Endothelial cell (in vitro differentiated cells): Measurements from ENCODE around the gene OTOG. TPM values are rescaled to one million over a fixed set of nuclear protein-coding genes. Genes with fewer than 3 reads are reported as not detected.

ENCODE experiments used
- DNase-seq: peaks from one replicate; pipeline ENCODE4 v3.0.0; 2021; ENCODE audit warnings: low spot score
- H3K27ac Mint-ChIP-seq: one replicate; pipeline ENCODE4 v1.8.0; 2021; ENCODE audit warnings: mixed read lengths, inconsistent platforms; ENCODE audit not compliant: unreplicated experiment
- H3K27me3 Mint-ChIP-seq: one replicate; pipeline ENCODE4 v1.8.0; 2021; ENCODE audit warnings: mild to moderate bottlenecking, moderate library complexity, mixed read lengths, inconsistent platforms; ENCODE audit not compliant: unreplicated experiment
- H3K36me3 Mint-ChIP-seq: one replicate; pipeline ENCODE4 v1.8.0; 2021; ENCODE audit warnings: mild to moderate bottlenecking, low read depth, mixed read lengths, inconsistent platforms; ENCODE audit not compliant: unreplicated experiment
- H3K4me1 Mint-ChIP-seq: one replicate; pipeline ENCODE4 v1.8.0; 2021; ENCODE audit warnings: mild to moderate bottlenecking, mixed read lengths, inconsistent platforms; ENCODE audit not compliant: unreplicated experiment
- H3K4me3 Mint-ChIP-seq: one replicate; pipeline ENCODE4 v1.8.0; 2021; ENCODE audit warnings: mild to moderate bottlenecking, mixed read lengths, inconsistent platforms; ENCODE audit not compliant: unreplicated experiment
- H3K9me3 Mint-ChIP-seq: one replicate; pipeline ENCODE4 v1.8.0; 2021; ENCODE audit warnings: mixed read lengths, inconsistent platforms; ENCODE audit not compliant: unreplicated experiment
- total RNA-seq: library from RNA; stranded (reverse); fragmentation: NEBNext Ultra II Directional; extraction: Animal tissue kit (Norgen Biotek cat#: 25700); gene quantifications from one replicate; pipeline ENCODE4 v1.2.1, GENCODE V29; 2021; ENCODE audit not compliant: unreplicated experiment
- TF ChIP-seq, protein P1 (sequence below): fragments of 200-600 bp; sonication (generic); IDR thresholded peaks from one replicate; pipeline ENCODE4 v1.5.0; 2021; ENCODE audit warnings: antibody characterized with exemption; ENCODE audit not compliant: unreplicated experiment

The OTOG gene
- total RNA-seq, 1 donor from 2014 or later: 0.13 TPM

DNA sequence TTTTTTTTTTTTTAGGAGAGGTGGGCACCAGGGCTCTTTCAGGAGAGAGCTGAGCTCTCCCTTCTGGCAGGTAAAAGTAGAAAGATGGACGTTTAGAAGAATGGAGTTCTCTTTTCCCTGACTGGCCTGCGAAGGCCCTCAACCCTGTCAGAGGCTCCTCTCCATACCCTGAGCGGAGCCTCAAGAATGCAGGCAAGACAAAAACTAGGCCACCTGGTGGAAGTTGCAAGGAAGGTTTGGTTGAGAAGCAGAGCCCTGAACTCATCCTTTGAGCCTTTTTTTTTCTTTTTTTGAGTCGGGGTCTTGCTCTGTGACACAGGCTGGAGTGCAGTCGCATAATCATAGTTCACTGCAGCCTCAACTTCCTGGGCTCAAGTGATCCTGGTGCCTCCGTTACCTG lies 1.4 kb downstream of the OTOG start:
- no peak overlapping the region for H3K27ac Mint-ChIP-seq
- DNase-seq: no peak
- no peaks in the 10 kb centered on the region for H3K36me3 Mint-ChIP-seq
- TF ChIP-seq, protein P1, sequence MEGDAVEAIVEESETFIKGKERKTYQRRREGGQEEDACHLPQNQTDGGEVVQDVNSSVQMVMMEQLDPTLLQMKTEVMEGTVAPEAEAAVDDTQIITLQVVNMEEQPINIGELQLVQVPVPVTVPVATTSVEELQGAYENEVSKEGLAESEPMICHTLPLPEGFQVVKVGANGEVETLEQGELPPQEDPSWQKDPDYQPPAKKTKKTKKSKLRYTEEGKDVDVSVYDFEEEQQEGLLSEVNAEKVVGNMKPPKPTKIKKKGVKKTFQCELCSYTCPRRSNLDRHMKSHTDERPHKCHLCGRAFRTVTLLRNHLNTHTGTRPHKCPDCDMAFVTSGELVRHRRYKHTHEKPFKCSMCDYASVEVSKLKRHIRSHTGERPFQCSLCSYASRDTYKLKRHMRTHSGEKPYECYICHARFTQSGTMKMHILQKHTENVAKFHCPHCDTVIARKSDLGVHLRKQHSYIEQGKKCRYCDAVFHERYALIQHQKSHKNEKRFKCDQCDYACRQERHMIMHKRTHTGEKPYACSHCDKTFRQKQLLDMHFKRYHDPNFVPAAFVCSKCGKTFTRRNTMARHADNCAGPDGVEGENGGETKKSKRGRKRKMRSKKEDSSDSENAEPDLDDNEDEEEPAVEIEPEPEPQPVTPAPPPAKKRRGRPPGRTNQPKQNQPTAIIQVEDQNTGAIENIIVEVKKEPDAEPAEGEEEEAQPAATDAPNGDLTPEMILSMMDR: no peak
- no peak overlapping the region for H3K4me3 Mint-ChIP-seq
- peaks cover 26% of the 10 kb centered on the region for H3K4me1 Mint-ChIP-seq
- peaks cover 16% of the 10 kb centered on the region for H3K27me3 Mint-ChIP-seq
- no peaks in the 10 kb centered on the region for H3K9me3 Mint-ChIP-seq

DNA sequence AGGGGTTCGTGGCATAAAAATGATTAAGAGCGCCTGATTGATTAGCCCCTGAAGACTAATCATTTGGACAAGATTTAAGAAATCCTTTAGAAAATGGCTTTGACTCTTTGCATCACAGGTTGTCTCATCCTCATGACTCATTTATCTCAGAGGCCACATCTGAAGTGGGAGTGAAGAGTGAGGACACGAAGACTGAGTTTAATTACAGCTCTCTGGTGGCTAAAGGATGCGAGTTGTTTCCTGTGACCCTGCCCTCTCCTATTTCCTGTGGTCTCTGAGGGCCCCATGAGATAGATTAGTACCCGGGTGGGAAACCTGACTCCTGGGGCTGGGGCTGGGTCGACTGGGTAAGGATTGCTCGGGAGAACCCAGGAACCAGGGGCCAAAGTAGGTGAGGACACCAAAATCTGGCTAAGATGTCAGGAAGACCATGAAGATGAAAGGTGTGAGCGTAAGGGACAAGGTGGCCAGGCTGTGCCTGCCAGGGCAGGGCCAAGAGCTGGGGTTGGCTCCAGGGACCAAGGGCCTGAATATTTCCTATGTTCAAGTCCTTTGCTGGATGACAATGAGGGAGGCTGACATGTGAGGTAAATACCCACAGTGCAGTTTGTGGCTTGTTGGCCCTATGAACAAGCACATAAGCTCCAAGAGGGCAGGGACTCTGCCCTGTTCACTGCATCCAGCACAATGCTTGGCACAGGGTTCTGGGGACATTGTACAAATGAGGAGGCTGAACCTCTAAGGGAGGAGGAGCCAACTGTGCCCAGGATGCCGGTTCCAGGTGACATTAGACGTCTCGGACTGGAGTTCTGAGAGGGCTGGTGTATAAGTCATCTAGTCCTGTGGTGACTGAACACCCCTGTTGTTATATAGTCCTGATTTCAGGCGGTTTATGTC lies 3.6 kb downstream of the OTOG start:
- Mint-ChIP-seq H3K27ac (no peak overlapping the region), H3K9me3 (no peaks in the 10 kb centered on the region), H3K4me1 (peaks cover 18% of the 10 kb centered on the region), H3K36me3 (no peaks in the 10 kb centered on the region), H3K4me3 (no peak overlapping the region), H3K27me3 (peaks cover 18% of the 10 kb centered on the region)
- DNase-seq: no peak
- TF ChIP-seq, protein P1: no peak

DNA sequence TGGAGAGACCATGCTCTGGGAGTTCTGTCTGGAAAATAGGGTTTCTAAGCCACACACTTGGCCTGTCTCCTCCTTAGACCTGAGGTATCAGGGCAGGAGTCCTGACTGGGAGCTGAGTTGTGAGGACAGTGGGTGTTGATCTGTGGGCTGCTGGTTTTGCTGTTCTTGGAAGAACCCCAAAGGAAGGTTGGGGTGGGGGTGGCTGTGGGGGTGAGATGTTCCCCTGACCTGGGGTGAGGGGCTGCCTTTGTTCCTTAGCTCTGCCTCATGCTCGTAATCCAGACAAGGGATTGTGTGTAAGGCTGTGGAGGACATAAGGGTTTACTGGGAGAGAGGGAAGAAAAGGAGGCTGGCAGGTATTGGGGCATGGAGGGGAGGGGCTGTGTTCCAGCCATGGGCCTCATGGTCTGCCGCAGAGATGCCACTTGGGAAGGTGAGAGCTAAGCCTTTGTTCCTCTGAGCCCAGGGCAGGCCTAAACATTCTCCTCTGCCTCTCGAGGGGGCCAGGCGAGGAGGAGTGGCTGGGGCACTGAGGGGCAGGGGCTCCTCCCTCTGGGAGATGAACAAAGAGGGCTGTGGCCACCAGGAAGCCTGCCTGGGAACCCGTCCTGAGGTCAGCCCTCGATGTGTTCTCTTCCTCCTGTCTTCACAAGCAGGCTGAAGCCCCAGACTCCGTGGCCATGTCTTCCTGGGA lies 4.4 kb downstream of the OTOG start:
- no peak overlapping the region for H3K27ac Mint-ChIP-seq

DNA sequence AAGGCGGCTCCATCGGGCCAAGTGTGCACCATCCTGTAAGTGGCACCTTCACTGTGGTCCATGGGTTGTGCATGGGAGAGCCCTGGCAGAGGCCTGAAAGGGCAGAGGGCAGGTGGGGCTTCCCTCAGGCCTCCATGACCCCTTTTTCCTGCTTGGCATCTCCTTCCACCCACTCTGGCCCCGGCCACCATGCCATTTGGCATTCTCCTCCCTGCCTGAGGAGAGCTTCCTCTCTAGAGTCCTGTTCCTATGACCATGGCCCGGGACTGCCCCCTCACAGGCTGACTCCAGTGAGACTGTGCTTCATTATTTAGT lies 4.9 kb downstream of the OTOG start:
- Mint-ChIP-seq H3K36me3 (no peaks in the 10 kb centered on the region), H3K9me3 (no peaks in the 10 kb centered on the region), H3K27me3 (peaks cover 14% of the 10 kb centered on the region), H3K4me1 (peaks cover 8% of the 10 kb centered on the region), H3K27ac (no peak overlapping the region), H3K4me3 (no peak overlapping the region)
- TF ChIP-seq, protein P1: no peak
- no peak for DNase-seq

More for the DNA sequence above, 4.4 kb downstream of the OTOG start:
- Mint-ChIP-seq H3K36me3 (no peaks in the 10 kb centered on the region), H3K4me3 (no peak overlapping the region), H3K27me3 (peaks cover 18% of the 10 kb centered on the region), H3K9me3 (no peaks in the 10 kb centered on the region), H3K4me1 (peaks cover 10% of the 10 kb centered on the region)
- TF ChIP-seq, protein P1: no peak
- no peak for DNase-seq
